HG03354 (cell line): ENCODE results near the gene TMEM129.

ENCODE experiments used
- ATAC-seq: cut with Tn5 transposase; IDR thresholded peaks from one replicate; pipeline ENCODE4 v1.9.1; 2021; ENCODE audit warnings: mild to moderate bottlenecking; ENCODE audit not compliant: unreplicated experiment, poor library complexity, severe bottlenecking

Gene TMEM129

GRCh38 chr4:1759170-1759817 is 38.2 kb upstream of the TMEM129 start:
- no peak for ATAC-seq

GRCh38 chr4:1758306-1759121 is 37.4 kb upstream of the TMEM129 start:
- ATAC-seq, result no peak

GRCh38 chr4:1757836-1758235 is 36.7 kb upstream of the TMEM129 start:
- ATAC-seq, result no peak

DNA sequence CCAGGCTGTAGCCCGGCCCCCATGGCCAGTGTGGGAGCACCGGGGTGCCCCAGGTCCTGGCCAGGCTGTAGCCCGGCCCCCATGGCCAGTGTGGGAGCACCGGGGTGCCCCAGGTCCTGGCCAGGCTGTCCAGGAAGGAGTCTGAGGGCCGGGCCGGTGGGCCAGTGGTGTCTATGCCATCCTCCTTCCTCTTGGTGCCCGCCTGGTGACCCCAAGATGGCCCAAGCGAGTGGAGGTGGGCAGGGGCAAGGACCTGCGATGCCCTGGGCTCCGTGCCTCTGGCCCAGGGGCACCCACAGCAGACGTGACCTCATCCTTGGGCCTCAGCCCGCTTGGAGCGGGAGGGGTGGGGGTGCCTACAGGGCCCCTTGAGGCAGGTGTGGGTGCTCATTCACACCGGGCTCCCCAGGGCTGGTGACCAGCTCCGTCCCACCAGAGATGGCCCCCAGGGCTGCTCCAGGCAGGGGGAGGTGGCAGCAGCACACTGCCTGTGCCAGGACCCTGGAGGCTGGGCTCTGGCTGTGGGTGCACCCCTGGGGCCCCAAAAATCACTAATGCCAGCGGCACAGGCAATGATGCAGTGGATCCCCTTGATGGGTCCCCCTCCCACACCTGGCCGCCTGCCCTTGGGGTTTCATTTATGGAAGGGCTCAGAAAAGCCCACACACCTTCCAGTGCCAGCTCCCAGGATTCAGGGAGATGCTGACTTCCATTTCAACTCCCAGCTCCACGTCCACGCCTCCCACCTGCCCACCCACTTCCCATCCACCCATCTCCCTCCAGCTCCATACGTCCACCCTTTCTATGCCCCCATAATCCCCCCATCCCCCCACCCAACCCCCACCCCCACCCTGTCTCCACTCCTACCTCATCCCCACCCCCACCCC is 36.0 kb upstream of the TMEM129 start:
- ATAC-seq, result no peak

- no peak for ATAC-seq
Measured at GRCh38 chr4:1756079-1756478, 35.0 kb upstream of the TMEM129 start.

DNA sequence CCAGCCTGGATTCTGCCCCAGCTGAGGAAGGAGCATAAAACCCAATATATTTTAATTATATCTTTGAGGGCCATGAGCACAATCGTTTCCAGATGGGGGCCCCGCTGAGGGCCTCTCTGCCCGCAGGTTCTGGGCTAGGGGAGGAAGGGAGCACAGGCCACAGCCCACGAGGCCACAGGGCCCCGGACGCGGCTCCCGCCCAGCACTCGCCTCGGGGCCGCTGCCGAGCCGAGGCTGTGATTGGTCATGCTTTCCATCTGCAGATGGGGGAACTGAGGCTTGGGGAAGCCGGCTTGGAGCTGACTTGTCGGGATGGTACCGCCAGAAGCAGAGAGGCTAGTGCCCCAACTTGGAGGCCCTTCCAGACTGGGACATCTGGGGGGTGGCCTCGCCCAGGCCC is 34.2 kb upstream of the TMEM129 start:
- ATAC-seq, result no peak

DNA sequence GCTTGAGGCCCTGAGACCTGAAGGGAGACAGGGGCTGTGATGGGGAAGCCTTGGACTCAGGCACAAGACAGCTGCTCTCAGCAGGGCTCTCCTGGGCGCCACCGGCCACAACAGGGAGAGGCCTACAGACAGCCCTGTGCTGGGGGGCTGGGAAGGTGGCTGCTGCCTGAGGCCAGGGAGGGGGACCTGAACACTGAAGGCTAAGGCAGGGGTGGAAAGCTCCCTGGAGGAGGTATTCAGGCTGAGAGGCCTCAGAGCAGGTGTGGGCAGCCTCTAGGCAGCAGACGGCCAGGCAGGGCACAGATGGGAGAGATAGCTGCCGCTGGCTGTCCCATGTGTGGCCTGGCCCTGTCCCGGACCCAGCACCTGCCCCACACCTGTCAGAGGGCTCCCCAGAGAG is 33.2 kb upstream of the TMEM129 start:
- no peak for ATAC-seq

- no peak for ATAC-seq
Measured at GRCh38 chr4:1753697-1754311, 32.7 kb upstream of the TMEM129 start.

GRCh38 chr4:1753294-1753696 is 32.2 kb upstream of the TMEM129 start:
- no peak for ATAC-seq

- no peak for ATAC-seq
Measured at GRCh38 chr4:1752284-1753041, 31.3 kb upstream of the TMEM129 start.

DNA sequence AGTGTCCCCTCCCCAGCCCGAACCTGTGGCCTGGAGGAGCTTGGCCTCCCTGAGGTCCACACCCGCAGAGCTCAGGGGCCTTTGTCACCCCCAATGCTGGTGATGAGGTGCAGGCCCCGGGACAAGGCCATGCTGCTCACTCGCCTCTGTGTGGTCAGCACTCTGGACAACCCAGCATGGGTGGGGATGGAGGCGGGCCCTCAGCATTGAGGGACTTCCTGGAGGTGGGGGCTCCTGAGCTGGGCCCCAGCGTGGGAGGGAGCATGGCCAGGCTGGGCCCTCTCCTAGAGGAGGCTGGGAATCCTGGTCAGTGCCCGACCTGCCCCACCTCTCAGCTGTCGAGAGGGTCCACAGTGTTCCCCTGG is 30.8 kb upstream of the TMEM129 start:
- no peak for ATAC-seq

- no peak for ATAC-seq
Measured at GRCh38 chr4:1751155-1751918, 30.2 kb upstream of the TMEM129 start.

- no peak for ATAC-seq
Measured at GRCh38 chr4:1750381-1751154, 29.4 kb upstream of the TMEM129 start.

DNA sequence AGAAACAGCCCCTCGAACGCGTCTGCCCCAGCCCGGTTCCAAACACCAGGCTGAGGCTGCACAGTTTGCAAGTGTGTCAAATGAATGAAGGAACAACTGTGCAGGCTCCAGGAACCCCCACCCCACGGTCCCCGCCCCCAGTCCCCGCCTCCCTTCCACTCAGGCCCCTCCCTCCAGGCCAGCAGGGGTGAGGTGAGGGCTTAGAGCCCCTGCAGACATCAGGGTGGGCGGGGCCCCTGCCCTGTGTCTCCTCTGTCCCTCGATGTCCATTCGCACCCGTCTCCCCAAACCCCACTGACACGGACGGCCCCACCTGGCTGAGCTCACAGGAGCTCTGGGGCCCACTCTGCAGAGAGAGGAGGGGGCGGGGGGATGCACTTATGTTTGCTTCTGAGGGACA is 28.7 kb upstream of the TMEM129 start:
- no peak for ATAC-seq

GRCh38 chr4:1749370-1749769 is 28.2 kb upstream of the TMEM129 start:
- ATAC-seq, result no peak

GRCh38 chr4:1748465-1748995 is 27.4 kb upstream of the TMEM129 start:
- ATAC-seq, result no peak

- no peak for ATAC-seq
Measured at GRCh38 chr4:1747603-1747967, 26.5 kb upstream of the TMEM129 start.
